Sciatic nerve (tissue), 2 donors: ENCODE measurements around the gene TTC38. TPM values are rescaled to one million over a fixed set of nuclear protein-coding genes. Genes with fewer than 3 reads are reported as not detected.

Source experiments
- ATAC-seq: fragments of 200-7000 bp; cut with Tn5 transposase; one replicate; pipeline ENCODE4 v1.9.1; 2020; ENCODE audit warnings: mild to moderate bottlenecking, moderate library complexity
- DNase-seq: peaks from one replicate; pipeline ENCODE4 v3.0.0-alpha.2; 2020; ENCODE audit warnings: low spot score
- intact Hi-C: fragments of 100-400 bp; cut with DNase I; formaldehyde crosslinking; loops from one replicate; pipeline ENCODE4 v1.14.2; 2022
- total RNA-seq: library from RNA; stranded (reverse); fragmentation: NEBNext Ultra II Directional; extraction: Animal tissue kit (Norgen Biotek cat#: 25700); gene quantifications from one replicate; pipeline ENCODE4 v1.2.1, GENCODE V29; 2021
- donor health status: DM: no; HTN: no; CAD: no.
- donor health status: DM: no; HTN: no; CAD: no.

Gene TTC38
- total RNA-seq, 1 donor from 2014 or later = 25.7 TPM

DNA sequence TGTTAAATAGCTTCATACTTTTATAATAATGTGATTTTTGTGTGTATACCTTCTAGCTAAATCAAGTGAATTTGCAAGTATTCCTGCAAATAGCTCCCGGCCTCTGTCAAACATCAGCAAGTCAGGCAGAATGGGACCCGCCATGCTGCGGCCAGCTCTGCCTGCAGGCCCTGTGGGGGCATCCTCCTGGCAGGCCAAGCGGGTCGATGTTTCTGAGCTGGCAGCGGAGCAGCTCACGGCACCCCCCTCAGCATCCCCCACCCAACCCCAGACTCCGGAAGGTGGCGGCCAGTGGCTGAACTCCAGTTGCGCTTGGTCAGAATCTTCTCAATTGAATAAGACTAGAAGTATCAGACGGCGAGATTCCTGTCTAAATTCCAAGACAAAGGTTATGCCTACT, 48.2 kb downstream of the TTC38 start:
- DNase-seq (no peak), ATAC-seq (no peak)
- intact Hi-C loops = loop anchor here (10.0 kb wide), 1 partner anchor 321 kb away; no protein-coding TSS in a partner anchor

DNA sequence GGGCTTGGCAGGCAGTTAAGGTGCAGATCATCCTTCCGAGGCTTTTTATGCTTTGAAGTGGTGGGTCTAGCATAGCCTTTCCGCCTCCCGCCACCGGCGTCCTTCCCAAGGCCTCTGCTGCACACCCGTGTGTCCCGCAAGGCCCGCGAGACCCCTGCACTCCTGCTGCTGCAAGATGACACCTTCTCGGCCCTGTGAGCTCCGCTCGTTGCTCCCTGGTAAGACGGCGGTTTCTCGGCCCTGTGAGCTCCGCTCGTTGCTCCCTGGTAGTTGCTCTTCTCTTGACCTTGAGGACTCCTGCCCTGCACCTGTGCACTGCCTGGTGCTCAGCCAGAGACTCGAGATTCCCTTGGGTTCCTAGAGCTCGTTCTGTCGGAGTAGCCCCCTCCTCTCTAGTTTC, 49.8 kb downstream of the TTC38 start:
- no peak for ATAC-seq
- no peak for DNase-seq
- intact Hi-C loops = loop anchor here (10.0 kb wide), 1 partner anchor 323 kb away; no protein-coding TSS in a partner anchor

DNA sequence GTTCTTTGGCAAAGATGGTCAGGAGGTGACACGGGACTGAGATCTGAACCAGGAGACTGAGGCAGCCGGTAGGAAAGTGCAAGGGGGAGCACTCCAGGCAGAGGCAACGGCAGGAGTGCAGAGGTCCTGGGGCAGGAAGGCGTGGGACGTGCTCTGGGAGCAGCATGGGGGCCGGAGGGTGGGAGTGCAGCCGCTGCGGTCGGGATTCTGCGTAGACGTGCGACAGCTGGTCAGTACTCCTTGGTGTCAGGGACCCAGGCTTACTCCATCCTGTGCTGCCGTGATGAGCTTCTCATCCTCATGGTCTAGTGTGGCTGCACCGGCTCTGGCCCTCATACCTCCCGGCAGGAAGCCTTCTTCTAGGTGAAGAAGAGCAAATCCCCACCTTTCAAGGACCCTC, 50.8 kb downstream of the TTC38 start:
- no peak for DNase-seq
- intact Hi-C loops = loop anchor here (10.0 kb wide), 1 partner anchor 324 kb away; no protein-coding TSS in a partner anchor
- ATAC-seq = no peak

DNA sequence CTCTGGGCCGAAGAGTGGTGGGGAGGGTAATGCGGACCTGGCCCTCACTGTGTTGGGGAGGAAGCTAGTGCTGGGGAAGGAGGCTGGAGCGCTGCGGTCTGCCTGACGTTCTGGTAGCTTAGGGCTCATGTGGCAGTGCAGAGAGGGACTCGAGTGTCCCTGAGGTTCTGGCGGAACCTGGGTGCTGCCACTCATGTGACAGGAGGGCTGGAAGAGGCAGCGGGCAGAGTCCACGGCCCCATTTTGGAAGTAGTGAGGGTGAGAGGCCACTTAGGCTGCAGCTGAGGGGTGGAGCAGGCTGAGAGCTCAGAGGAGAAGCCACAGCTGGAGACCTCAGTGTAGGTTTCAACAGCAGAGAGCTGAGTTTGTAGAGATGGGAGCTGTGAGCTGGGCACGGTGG, 51.5 kb downstream of the TTC38 start:
- intact Hi-C loops = loop anchor here (10.0 kb wide), 1 partner anchor 325 kb away; no protein-coding TSS in a partner anchor
- no peak for ATAC-seq
- DNase-seq = no peak

DNA sequence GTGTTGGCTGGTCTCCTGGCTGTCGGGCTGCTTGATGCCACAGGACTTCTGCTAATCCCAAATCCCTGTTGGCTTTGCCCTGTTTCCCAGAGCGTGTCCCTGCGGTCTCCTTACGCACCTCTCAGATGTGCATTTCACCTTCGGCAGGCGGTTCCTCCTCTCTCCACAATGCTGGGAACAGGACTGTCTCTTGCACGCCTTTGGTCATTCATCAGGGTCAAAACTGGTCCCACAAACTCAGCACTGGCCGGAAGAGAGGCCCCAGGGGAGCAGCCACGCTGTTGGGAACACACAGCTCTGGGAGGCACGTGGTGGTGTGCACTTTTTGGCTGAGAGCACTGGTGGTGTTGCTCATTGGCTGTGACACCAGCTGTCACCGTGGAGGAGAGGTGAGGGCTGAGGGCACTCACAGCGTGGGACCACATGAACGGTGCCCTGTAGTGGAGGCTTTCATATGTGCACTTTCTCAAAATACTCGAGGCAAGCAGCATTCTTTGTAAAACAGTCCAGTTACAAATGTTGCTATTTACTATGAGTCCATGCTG, 52.4 kb downstream of the TTC38 start:
- ATAC-seq = no peak
- no peak for DNase-seq
- intact Hi-C loops = no loop called here

DNA sequence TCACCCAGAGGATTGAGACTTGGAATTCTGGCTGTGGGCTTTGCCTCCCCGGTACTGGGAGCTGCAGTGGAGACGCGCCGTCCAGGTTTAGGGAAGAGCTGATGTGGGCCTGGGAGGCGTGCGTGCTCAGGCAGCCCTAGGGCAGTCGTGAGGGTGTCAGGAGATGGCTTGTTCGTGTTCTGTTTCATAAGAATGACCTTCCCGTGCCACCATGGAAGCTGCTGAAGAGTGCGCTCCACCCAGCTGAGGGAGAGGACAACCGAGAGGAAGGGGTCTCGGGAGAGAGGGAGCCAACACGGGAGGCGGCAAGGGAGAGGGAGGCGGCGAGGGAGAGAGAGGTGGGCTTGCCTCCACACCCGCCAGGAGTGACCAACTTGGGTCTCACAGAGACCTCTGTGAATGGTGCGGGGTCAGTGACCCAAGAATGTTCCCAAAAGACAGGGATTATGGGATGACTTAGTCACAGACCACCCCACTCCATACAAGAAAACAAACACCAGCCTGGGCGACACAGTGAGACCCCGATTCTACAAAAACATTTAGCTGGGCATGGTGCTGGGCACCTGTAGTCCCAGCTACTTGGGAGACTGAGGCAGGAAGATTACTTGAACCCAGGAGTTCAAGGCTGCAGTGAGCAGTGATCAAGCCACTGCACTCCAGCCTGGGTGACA, 53.0 kb downstream of the TTC38 start:
- intact Hi-C loops = no loop called here
- no peak for ATAC-seq
- no peak for DNase-seq

DNA sequence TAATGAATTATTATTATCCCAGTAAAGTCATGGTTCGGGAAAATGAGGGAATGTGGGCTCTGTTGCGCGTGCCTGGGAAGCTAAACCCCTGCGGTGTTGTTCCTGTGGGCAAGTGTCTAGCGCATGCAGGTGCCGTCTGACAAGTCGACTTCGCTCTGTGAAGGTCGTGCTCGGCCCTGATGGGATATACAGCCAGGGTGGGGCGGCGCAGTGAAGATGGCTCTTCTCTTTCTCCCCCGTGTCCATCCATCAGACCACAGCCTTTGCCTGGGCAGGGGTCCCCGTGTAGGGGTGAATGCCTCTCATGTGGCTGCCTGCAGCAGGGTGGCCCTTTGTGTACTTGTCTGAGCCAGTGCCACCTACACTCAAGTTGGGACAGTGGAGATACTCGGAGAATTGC, 54.9 kb downstream of the TTC38 start:
- DNase-seq = no peak
- intact Hi-C loops = no loop called here

DNA sequence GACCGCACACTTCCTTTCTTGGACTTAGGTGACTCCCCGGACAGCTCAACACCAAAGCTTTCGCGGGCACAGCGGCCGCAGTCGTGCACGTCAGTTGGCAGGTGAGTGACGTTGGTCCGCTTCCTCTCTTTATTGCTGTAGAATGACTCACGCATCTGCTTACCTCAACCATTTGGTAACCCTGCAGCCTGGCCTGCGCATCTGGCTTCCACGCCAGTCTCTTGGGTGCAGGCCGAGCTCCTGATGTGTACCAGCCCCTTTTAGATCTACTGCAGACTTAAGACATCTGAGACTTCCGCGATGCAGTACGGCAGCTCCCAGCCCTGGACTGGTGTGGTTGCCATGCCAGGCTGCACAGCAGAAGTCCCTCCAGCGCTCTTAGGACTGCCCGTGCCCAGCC, 55.4 kb downstream of the TTC38 start:
- DNase-seq = no peak
- ATAC-seq = no peak
- intact Hi-C loops = no loop called here

More for the DNA sequence above, 54.9 kb downstream of the TTC38 start:
- ATAC-seq = no peak

DNA sequence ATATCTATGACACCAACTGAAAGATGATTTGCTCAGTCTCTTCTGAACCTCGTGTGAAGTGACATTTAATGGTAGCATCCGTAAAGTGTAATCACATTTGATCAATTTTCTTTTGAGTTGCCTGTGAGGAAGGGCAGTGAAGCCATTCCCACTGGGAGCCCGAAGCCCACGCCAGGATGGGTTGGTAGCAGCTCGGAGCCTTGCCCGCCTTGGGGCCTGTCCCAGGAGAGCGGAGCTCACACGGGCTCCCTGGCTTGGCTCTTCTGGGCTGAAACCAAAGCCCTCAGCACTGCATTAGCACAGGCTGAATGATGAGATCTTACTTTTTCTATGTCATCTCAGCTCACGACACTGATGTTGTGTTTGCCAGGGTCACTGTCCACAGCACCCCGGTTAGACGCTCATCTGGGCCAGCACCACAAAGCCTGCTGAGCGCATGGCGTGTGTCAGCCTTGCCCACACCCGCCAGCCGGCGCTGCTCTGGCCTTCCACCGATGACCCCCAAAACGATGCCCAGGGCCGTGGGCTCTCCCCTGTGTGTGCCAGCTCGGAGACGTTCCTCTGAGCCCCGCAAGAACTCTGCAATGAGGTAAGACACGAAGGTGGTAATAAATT, 58.4 kb downstream of the TTC38 start:
- intact Hi-C loops = no loop called here
- DNase-seq (no peak), ATAC-seq (no peak)

DNA sequence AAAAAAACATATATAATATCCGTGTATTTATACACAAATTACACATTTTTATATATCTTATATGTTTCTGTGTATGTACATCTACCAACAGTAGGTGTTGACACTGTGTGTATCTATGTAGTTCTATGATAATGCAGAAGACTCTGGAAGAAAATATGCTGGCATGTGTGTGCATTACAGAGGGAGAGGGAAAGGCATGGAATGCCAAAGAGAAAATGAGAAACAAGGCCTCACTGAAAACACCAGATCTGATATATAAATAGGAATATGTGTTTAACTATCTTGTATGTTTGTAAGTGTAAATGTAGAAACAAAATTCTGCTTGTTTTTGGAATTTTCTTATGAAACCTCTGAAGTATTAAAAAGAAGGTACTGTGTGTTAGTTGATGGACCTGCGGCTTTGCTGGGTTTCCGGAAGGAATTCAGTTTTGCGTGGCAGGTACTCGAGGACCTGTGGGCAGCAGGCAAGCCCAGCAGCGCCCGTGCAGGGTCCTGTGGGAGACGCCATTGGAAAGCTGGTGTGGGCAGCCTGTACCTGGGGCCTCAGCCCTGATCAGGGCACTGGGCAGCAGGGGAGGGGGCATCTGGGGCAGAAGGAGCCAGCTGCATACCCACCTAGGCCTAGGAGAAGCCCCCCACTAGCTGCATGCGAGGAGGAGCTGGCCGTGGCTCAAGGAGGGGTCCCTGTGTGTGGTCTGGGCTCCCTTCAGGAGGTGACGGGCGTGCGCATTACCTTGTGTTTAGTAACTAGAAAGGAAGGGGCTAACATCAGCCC, 60.1 kb downstream of the TTC38 start:
- no peak for DNase-seq
- ATAC-seq = no peak
- intact Hi-C loops = no loop called here

DNA sequence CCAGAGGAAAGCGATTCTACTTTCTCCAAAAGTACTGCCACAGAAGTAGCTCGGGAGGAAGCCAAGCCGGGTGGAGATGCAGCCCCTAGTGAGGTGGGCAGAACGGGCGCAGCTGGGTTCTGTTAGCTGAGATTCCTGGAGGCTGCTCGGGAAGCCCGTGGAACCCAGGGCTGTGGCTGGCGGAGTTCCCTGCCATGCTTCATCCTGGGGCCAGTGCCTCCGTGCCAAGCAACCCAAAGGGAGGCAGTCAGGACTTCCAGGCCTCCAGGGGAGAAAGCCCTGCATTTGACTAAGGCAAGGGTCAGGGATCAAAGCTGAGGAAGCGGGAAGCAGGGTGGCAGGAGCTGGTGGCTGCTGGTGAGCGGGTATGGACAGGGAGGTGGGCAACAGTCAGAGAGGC, 61.0 kb downstream of the TTC38 start:
- DNase-seq (no peak), ATAC-seq (no peak)
- intact Hi-C loops = no loop called here

DNA sequence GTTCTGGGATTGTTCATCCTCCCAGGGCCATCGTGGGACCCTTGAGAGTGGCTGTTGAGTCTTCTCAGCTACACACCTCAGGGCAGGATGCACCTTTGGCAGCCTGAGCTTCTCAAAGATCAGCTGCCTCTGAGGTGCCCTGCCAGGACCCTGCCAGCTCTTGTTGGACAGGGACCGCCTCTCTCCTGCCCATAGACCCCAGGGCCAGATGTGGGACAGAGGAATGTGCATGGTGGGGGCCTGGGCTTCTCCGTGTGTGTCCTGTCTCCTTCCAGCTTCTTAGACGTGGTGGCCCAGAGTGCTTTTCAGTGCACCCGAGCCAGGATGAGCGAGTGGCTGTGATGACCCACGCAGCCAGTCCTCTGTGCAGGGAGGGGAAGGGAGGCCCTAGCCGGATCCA, 61.8 kb downstream of the TTC38 start:
- DNase-seq (no peak), ATAC-seq (no peak)
- intact Hi-C loops = no loop called here

DNA sequence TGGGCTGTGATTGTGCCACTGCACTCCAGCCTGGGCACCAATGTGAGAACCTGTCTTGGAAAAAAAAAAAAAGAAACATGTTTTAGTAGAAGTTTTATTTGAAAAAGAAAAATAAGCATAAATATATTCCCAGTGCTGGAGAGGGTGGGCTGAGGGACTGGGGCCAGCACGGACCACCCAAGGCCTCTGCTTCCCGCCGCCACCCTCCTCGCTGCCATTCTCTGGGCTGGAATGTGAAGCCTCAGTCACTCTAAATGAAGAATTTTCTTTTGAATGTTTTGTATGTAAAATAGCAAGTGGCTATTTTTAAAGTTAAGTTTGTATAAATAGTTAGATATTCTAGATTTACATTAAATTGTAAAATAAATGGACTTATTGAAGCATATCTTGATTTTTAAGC, 62.6 kb downstream of the TTC38 start:
- intact Hi-C loops = no loop called here
- DNase-seq (no peak), ATAC-seq (no peak)

DNA sequence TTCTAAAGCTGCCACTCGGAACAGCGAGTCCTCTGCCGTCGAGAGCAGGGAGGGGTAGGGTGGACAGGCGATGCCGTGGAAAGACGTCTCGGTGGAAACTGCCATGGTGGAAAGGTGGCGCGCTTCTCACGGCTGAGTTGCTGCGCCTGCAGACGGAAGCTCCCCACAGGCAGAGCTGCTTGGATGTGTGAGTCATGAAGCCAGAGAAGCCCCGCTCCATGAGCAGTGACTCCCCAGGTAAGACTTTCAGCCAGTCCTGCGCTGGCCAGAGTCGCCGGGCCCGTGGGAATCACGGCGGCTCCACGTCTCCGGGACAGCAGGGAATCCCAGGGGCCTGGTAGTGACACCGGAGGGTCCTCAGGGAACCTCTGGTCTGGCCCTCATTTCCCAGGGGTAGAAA, 63.7 kb downstream of the TTC38 start:
- intact Hi-C loops = no loop called here
- ATAC-seq (no peak), DNase-seq (no peak)

DNA sequence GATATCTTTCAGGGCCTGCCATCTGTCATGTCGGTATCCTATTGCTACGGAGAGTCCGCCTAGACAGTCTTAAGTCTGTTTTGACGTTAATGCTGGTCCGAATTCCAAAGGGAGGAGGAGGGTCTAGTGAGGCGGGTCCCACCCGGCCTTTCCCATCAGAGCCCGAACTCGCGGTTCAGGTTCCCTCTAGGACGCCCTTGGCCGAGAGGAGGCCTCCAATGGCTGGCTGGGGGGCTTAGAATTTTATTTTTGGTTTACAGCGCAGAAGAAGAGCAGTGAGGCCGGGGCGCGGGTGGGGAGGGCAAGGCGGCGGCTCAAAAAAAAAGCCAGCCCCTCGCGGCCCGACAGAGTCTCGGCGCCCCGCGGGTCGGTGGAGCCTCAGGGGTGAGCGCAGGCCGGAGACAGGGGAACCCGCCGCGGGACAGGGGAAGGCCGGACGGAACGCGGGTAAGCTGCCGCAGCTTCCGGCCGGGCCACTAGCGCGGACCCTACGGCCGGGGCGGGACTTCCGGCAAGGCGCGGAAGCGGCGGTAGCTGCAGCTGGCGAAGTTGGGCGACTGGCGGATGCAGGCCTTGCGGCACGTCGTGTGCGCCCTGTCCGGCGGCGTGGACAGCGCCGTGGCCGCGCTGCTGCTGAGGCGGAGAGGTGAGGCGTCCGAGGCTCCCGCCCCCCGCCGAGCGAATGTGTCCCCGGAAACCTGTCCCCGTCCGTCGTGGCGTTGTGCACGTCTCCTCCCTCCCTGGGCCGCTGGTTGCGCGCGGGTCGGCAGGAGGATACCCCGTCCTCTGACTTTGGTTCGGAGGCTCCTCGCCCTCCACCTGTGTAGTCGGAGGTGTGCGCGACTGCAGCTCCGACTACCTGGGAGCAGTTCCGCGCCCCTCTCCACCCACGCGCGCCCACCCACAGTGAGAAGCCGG, 67.7 kb downstream of the TTC38 start, which contains the start of gene TRMU:
TSS of gene TRMU (plus strand) at position 514 of the 918 bp plus-strand sequence. CDS start at position 565, 51 bp downstream.
- peak; percentile 96 for ATAC-seq
- intact Hi-C loops = no loop called here
- DNase-seq = peak; percentile 90

DNA sequence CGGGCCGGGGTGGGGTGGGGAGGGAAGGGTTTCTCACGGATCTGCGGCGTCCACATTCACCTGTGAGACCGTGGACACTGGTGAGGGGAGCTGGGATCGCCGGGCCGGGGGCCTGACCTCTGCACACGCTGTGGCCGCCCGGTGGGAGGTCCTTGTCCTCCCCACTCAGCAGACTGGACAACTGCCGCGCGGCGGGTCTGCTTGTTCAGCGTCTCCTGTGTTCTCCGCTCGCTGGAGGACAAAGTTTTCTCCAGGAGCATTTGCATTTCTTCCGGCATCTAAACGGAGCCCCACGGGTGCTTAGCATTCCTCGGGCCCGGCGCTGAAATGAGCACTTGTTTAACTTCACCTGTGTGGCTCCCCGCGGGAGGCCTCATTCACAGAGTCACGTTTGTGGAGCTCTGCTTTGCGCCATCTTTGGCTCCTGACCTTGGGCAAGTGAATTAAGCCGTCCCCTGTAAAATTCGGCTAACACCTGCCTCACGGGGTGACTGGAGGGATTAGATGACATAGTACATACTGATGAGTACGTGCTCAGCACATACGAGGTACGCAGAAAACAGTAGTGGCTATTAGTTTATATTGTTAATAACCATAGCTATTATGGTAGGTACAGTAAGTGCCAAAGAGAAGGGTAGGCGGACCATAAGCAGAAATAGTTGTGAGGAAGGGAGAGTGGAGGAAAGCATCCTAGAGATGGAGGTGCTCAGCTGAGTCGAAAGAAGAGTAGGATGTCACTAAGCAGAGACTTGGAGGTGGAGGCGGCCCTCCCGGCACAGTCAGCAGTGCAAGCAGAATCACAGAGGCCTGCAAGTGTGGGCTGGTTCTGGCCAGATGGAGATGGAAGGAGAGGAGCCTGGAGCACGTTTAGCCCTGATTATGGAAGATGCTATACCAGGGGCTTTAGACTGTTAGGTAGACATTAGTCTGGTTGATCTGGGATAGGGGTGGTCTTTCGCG, 68.6 kb downstream of the TTC38 start:
- intact Hi-C loops = no loop called here
- DNase-seq (no peak), ATAC-seq (peak; percentile 34)

DNA sequence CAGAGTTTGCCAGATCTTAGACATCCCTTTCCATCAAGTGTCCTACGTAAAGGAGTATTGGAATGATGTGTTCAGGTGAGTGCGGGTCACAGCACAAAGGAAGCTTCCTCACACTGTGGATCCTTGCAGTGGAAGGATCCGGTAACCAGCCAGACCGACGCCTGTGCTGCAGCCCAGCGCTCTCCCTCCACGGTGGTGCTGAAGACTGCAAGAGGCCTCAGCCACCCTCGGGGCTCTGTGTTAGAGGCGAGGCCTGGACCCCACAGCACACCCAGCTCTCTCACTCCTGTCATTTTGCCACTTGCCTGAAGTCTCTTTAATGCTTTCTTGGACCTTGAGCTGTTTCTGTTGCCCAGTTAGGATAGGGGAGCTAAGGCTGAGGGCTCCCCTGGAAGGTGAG, 70.1 kb downstream of the TTC38 start:
- ATAC-seq (no peak), DNase-seq (no peak)
- intact Hi-C loops = no loop called here

DNA sequence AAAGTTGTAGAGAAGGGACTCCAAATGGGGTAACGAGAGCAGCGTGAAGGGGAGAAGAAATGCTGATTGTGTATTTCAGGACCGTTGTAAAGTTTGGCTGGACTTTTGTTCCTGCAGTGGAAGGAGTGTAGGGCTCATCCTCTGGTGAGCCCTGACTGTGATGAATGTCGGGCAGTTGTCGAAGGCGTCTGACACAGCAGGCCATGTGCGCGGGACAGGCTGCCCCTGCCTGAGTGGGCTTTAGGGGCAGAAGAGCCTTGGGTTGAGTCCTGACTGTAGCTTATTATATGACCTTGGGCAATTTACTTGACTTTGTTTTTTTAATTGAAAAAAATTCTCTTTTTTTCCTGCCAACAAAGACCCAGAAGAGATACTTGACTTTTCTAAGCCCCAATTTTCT, 70.8 kb downstream of the TTC38 start:
- DNase-seq = no peak
- intact Hi-C loops = no loop called here
- ATAC-seq = no peak
